Loucy (cell line): ENCODE data around the gene TMEM179.

Experiments used
- H2AFZ ChIP-seq: fragments of 200-600 bp; sonication (generic); 2 replicates; pipeline ENCODE4 v1.6.0; 2016; ENCODE audit warnings: antibody characterized with exemption, mild to moderate bottlenecking, low read length, moderate library complexity
- H3F3A ChIP-seq: fragments of 200-600 bp; 2 replicates; pipeline ENCODE4 v1.6.0; 2016; ENCODE audit warnings: antibody characterized with exemption, low read depth, mild to moderate bottlenecking
- H3K27me3 ChIP-seq: fragments of 200-600 bp; sonication (generic); 2 replicates; pipeline ENCODE4 v1.6.1; 2014; ENCODE audit warnings: low read length, mild to moderate bottlenecking; ENCODE audit not compliant: insufficient read depth, poor library complexity, severe bottlenecking
- H3K36me3 ChIP-seq: fragments of 200-600 bp; sonication (generic); 2 replicates; pipeline ENCODE4 v1.6.1; 2016; ENCODE audit warnings: low read length; ENCODE audit not compliant: insufficient read depth
- H3K4me1 ChIP-seq: fragments of 200-600 bp; sonication (generic); 2 replicates; pipeline ENCODE4 v1.5.1; 2014; ENCODE audit warnings: low read length, mild to moderate bottlenecking; ENCODE audit not compliant: insufficient read depth, poor library complexity, severe bottlenecking
- H3K4me2 ChIP-seq: fragments of 200-600 bp; sonication (generic); 2 replicates; pipeline ENCODE4 v1.6.0; 2014; ENCODE audit warnings: antibody characterized with exemption, low read length, low read depth, mild to moderate bottlenecking; ENCODE audit not compliant: poor library complexity, severe bottlenecking
- H3K4me3 ChIP-seq: fragments of 200-600 bp; sonication (generic); 2 replicates; pipeline ENCODE4 v1.5.1; 2014; ENCODE audit warnings: low read length, mild to moderate bottlenecking, mixed read lengths; ENCODE audit not compliant: poor library complexity, severe bottlenecking
- H3K79me2 ChIP-seq: fragments of 200-600 bp; sonication (generic); 2 replicates; pipeline ENCODE4 v1.6.1; 2014; ENCODE audit warnings: low read length; ENCODE audit not compliant: insufficient read depth
- H3K9ac ChIP-seq: fragments of 200-600 bp; sonication (generic); 2 replicates; pipeline ENCODE4 v1.6.0; 2014; ENCODE audit warnings: mild to moderate bottlenecking, low read depth, low read length, moderate library complexity; ENCODE audit not compliant: poor library complexity, severe bottlenecking
- H3K9me2 ChIP-seq: fragments of 200-600 bp; sonication (generic); replicated peaks from 2 replicates; pipeline ENCODE4 v1.6.1; 2016; ENCODE audit warnings: low read depth, low read length, mixed read lengths
- H3K9me3 ChIP-seq: fragments of 200-600 bp; sonication (generic); 2 replicates; pipeline ENCODE4 v1.6.1; 2014; ENCODE audit warnings: mild to moderate bottlenecking, antibody characterized with exemption, low read length, low read depth; ENCODE audit not compliant: insufficient read depth
- H4K20me1 ChIP-seq: fragments of 200-600 bp; sonication (generic); 2 replicates; pipeline ENCODE4 v1.6.0; 2014; ENCODE audit warnings: antibody characterized with exemption, low read length, mild to moderate bottlenecking; ENCODE audit not compliant: insufficient read depth, poor library complexity, severe bottlenecking
- EZH2phosphoT487 ChIP-seq: fragments of 200-600 bp; IDR thresholded peaks from 2 replicates; pipeline ENCODE4 v1.6.1; 2018; ENCODE audit warnings: antibody characterized with exemption, mild to moderate bottlenecking, moderate library complexity, borderline replicate concordance
- TF ChIP-seq, protein P1 (sequence below): fragments of 200-600 bp; sonication (generic); conservative IDR thresholded peaks from 2 replicates; pipeline ENCODE4 v1.5.1; 2014; ENCODE audit warnings: mild to moderate bottlenecking, antibody characterized with exemption, low read length

The TMEM179 gene

DNA sequence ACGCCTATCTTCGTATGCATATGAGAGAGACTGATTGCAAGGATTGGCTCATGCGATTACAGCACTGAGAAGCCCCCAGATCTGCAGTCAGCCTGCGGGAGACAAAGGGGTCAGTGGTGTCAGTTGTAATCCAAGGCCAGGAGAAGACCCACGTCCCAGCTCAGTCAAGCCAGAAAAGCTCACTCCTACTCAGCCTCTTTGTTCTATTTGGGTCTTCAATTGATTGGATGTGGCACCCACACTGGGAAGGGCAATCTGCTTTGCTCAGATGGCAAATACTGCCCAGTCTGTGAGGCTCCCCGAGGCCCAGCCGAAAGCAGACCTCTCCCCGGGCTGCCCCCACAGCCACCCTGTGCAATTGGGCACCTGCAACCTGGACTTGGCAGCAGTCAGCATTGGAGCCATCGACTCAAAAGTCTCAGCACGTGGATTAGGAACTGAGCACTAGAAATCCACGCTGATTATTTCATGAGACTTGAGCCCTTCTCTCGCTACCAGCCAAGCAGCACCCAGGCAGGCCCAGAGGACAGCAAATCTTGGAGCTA, 39.6 kb upstream of the TMEM179 start:
- Histone ChIP-seq H3K4me2 (no peak overlapping the region), H3K9me3 (no peaks in the 10 kb centered on the region), H3F3A (no peaks in the 10 kb centered on the region), H3K9me2 (no peaks in the 10 kb centered on the region), H4K20me1 (no peaks in the 10 kb centered on the region), H3K79me2 (no peaks in the 10 kb centered on the region), H3K9ac (no peak overlapping the region), H2AFZ (no peak overlapping the region), H3K27me3 (no peaks in the 10 kb centered on the region), H3K4me1 (no peaks in the 10 kb centered on the region), H3K36me3 (no peaks in the 10 kb centered on the region), H3K4me3 (no peak overlapping the region)
- TF ChIP-seq, protein P1, sequence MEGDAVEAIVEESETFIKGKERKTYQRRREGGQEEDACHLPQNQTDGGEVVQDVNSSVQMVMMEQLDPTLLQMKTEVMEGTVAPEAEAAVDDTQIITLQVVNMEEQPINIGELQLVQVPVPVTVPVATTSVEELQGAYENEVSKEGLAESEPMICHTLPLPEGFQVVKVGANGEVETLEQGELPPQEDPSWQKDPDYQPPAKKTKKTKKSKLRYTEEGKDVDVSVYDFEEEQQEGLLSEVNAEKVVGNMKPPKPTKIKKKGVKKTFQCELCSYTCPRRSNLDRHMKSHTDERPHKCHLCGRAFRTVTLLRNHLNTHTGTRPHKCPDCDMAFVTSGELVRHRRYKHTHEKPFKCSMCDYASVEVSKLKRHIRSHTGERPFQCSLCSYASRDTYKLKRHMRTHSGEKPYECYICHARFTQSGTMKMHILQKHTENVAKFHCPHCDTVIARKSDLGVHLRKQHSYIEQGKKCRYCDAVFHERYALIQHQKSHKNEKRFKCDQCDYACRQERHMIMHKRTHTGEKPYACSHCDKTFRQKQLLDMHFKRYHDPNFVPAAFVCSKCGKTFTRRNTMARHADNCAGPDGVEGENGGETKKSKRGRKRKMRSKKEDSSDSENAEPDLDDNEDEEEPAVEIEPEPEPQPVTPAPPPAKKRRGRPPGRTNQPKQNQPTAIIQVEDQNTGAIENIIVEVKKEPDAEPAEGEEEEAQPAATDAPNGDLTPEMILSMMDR: no peak

DNA sequence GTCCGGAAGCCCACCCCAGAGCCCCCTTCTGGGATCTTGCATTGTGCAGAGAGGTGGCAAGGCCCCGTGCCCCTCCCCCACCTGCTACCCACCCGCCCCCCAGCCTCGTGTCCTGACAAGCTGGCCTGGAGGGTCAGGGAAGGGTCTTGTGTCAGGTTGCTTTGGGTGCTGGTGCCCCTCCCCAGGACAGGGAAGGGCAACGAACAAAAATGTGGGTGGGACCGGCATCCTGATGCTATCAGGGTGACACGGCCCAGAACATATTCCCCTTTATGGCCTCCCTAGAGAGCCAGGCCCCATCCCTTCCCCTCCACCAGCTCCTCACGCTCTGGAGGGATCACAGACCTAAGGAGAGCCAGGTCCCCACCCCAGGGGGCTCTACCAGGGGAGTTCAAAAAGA, 38.7 kb upstream of the TMEM179 start:
- no peaks in the 10 kb centered on the region for H3F3A ChIP-seq
- no peaks in the 10 kb centered on the region for H3K27me3 ChIP-seq
- no peak overlapping the region for H3K9ac ChIP-seq
- no peaks in the 10 kb centered on the region for H4K20me1 ChIP-seq
- no peak for TF ChIP-seq EZH2phosphoT487
- TF ChIP-seq, protein P1: no peak
- H3K4me1 ChIP-seq: no peaks in the 10 kb centered on the region
- no peak overlapping the region for H2AFZ ChIP-seq
- H3K9me3 ChIP-seq: no peaks in the 10 kb centered on the region
- H3K9me2 ChIP-seq: no peaks in the 10 kb centered on the region
- H3K4me3 ChIP-seq: no peak overlapping the region
- no peaks in the 10 kb centered on the region for H3K36me3 ChIP-seq
- no peaks in the 10 kb centered on the region for H3K79me2 ChIP-seq
- H3K4me2 ChIP-seq: no peak overlapping the region

DNA sequence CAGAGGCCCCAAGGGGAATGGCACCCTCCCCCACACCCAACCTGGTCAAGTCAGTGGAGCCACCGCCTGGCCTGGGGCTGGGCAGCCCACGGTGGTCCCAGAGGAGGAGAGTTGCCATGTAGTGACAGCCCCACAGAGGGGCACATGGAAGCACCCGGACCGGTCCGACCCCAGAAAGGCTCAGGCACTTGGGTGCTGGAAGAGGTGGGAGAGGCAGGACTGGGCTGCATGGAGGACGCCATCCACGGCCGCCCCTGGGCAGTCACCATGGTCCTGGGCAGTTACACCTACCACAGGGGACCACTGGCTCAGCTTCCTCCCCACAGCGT, 37.9 kb upstream of the TMEM179 start:
- Histone ChIP-seq H3K9ac (no peak overlapping the region), H3K9me2 (no peaks in the 10 kb centered on the region), H3K4me3 (no peak overlapping the region), H3K36me3 (no peaks in the 10 kb centered on the region), H3K4me2 (no peak overlapping the region), H2AFZ (no peak overlapping the region), H3F3A (no peaks in the 10 kb centered on the region), H4K20me1 (no peaks in the 10 kb centered on the region), H3K79me2 (no peaks in the 10 kb centered on the region), H3K4me1 (no peaks in the 10 kb centered on the region), H3K27me3 (no peaks in the 10 kb centered on the region), H3K9me3 (no peaks in the 10 kb centered on the region)
- TF ChIP-seq EZH2phosphoT487: no peak
- TF ChIP-seq, protein P1: no peak
